MCF 10A (cell line): ENCODE results near the gene C2CD2. TPM values are rescaled to one million over a fixed set of nuclear protein-coding genes. Genes with fewer than 3 reads are reported as not detected.

Experiments
- BruUV-seq: library from RNA; stranded (reverse); fragments of 400-500 nt; replicated peaks from 2 replicates; lab custom pipeline; 2021; lab: Mats Ljungman, UMichigan
- CTCF ChIA-PET: fragments of 300-600 bp; sonication (Branson Sonifier 250); formaldehyde crosslinking; extraction: SDS; loops from one replicate; lab custom pipeline; 2021; ENCODE audit warnings: antibody characterized with exemption, inconsistent platforms; lab: Yijun Ruan, JAX
- POLR2A ChIA-PET: fragments of 300-600, 350-650 bp; sonication (Branson Sonifier 250); formaldehyde crosslinking; extraction: SDS; loops from one replicate; lab custom pipeline; 2020; ENCODE audit warnings: antibody characterized with exemption, inconsistent platforms; lab: Yijun Ruan, JAX
- DNase-seq: peaks from one replicate; pipeline ENCODE4 v3.0.0-alpha.2; 2018; ENCODE audit not compliant: unreplicated experiment
- H3K27ac Mint-ChIP-seq: one replicate; pipeline ENCODE4 v1.8.0; 2022; ENCODE audit warnings: mild to moderate bottlenecking, low read depth, mixed read lengths; ENCODE audit not compliant: unreplicated experiment
- H3K27me3 Mint-ChIP-seq: one replicate; pipeline ENCODE4 v1.8.0; 2022; ENCODE audit warnings: mixed read lengths; ENCODE audit not compliant: insufficient read depth, unreplicated experiment
- H3K36me3 Mint-ChIP-seq: one replicate; pipeline ENCODE4 v1.8.0; 2022; ENCODE audit warnings: mild to moderate bottlenecking, moderate library complexity, mixed read lengths; ENCODE audit not compliant: insufficient read depth, unreplicated experiment
- H3K4me1 Mint-ChIP-seq: one replicate; pipeline ENCODE4 v1.8.0; 2022; ENCODE audit warnings: mixed read lengths; ENCODE audit not compliant: insufficient read depth, unreplicated experiment
- H3K4me3 Mint-ChIP-seq: one replicate; pipeline ENCODE4 v1.8.0; 2022; ENCODE audit warnings: mild to moderate bottlenecking, moderate library complexity, mixed read lengths; ENCODE audit not compliant: unreplicated experiment
- H3K9me3 Mint-ChIP-seq: one replicate; pipeline ENCODE4 v1.8.0; 2022; ENCODE audit warnings: mixed read lengths; ENCODE audit not compliant: unreplicated experiment
- intact Hi-C: fragments of 100-400 bp; cut with micrococcal nuclease; formaldehyde crosslinking; loops from 2 replicates; pipeline ENCODE4 v1.14.1; 2022
- total RNA-seq: library from RNA; stranded (reverse); gene quantifications from 2 replicates; pipeline ENCODE4 v1.2.3, GENCODE V29; 2022
- TF ChIP-seq, protein P1 (sequence below): fragments of 200-600 bp; IDR thresholded peaks from one replicate; pipeline ENCODE4 v1.8.0; 2022; ENCODE audit warnings: antibody characterized with exemption, mild to moderate bottlenecking; ENCODE audit not compliant: unreplicated experiment

C2CD2 gene
- total RNA-seq, 1 experiment from 2014 or later, result 25.1 TPM

DNA sequence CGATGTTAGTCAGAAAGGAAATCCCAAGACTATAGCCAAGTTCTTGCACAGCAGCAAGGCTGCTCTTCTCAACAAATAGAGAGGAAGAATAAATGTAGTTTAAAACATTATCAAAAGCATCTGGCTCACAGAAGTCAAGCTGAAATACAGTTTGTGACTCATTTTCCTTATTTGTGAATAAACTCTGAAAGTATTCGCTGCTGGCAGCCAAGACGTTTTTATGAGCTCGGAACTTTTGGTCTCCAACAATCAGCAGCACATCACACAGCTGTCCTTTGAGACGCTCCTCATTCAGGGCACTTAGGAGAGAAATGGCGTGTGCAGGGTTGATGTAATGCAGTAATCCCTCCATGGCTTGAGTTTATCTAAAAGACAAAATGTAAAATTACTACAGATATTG is 39.9 kb upstream of the C2CD2 start:
- Mint-ChIP-seq H3K4me1 (no peaks in the 10 kb centered on the region), H3K27me3 (no peaks in the 10 kb centered on the region), H3K4me3 (no peak overlapping the region), H3K9me3 (peaks cover 5% of the 10 kb centered on the region), H3K36me3 (peaks cover 58% of the 10 kb centered on the region), H3K27ac (no peak overlapping the region)
- DNase-seq, result no peak
- TF ChIP-seq, protein P1, sequence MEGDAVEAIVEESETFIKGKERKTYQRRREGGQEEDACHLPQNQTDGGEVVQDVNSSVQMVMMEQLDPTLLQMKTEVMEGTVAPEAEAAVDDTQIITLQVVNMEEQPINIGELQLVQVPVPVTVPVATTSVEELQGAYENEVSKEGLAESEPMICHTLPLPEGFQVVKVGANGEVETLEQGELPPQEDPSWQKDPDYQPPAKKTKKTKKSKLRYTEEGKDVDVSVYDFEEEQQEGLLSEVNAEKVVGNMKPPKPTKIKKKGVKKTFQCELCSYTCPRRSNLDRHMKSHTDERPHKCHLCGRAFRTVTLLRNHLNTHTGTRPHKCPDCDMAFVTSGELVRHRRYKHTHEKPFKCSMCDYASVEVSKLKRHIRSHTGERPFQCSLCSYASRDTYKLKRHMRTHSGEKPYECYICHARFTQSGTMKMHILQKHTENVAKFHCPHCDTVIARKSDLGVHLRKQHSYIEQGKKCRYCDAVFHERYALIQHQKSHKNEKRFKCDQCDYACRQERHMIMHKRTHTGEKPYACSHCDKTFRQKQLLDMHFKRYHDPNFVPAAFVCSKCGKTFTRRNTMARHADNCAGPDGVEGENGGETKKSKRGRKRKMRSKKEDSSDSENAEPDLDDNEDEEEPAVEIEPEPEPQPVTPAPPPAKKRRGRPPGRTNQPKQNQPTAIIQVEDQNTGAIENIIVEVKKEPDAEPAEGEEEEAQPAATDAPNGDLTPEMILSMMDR, result no peak
- intact Hi-C loops, result no loop called here
- BruUV-seq, result no TSS peak
- ChIA-PET CTCF (no interaction called here), POLR2A (interaction anchor here (0.6 to 0.8 kb wide), 2 partner anchors 9 to 127 kb away, joined by 3 to 5 read pairs; no protein-coding TSS in a partner anchor)

DNA sequence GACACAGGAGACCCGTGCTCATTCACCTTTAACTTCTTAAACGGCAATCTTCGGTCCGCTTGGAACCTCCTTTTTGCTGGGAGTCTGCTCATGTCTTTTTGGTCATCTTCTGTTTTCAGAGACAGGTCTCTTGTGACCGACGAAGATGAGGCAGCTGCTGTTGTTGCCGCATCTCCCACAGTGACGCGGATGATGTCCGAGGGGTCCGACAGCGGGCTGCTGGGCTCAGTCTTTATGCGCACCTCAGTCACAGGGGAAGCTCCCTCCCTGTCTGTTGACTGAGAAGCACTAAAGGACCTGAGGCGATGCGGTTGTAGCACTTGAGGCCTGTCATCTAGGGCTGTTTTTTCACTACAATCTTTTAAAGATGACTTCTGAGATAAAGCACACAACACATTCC is 38.8 kb upstream of the C2CD2 start:
- Mint-ChIP-seq H3K4me3 (no peak overlapping the region), H3K27me3 (no peaks in the 10 kb centered on the region), H3K4me1 (peaks cover 3% of the 10 kb centered on the region), H3K36me3 (peaks cover 54% of the 10 kb centered on the region), H3K27ac (no peak overlapping the region), H3K9me3 (peaks cover 5% of the 10 kb centered on the region)
- TF ChIP-seq, protein P1, result no peak
- DNase-seq, result no peak
- CTCF ChIA-PET, result no interaction called here
- POLR2A ChIA-PET, result no interaction called here
- BruUV-seq, result TSS peak; percentile 4
- intact Hi-C loops, result no loop called here

DNA sequence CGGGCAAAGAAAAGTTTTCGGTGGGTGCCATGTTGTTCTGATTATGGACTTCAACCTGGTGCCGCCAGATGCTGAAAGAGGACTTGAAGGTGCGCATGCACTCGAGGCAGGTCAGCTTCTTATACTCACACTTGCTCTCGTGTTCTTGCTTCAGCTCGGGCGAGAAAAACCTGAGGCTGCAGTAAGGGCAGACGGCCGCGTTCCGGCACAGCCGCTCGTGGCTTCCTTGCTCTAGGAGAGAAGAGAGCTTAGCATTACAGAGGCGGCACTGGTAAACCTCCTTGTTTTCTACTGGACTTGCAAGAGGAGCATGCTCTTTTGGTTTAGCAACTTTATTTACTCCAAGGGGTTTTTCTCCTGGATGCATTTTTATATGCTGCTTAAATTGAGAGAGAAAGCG is 37.8 kb upstream of the C2CD2 start:
- Mint-ChIP-seq H3K36me3 (peaks cover 47% of the 10 kb centered on the region), H3K27me3 (no peaks in the 10 kb centered on the region), H3K4me1 (peaks cover 4% of the 10 kb centered on the region), H3K4me3 (no peak overlapping the region), H3K9me3 (peaks cover 5% of the 10 kb centered on the region), H3K27ac (no peak overlapping the region)
- DNase-seq, result no peak
- POLR2A ChIA-PET, result no interaction called here
- BruUV-seq, result no TSS peak
- intact Hi-C loops, result no loop called here
- TF ChIP-seq, protein P1, result no peak
- CTCF ChIA-PET, result no interaction called here

DNA sequence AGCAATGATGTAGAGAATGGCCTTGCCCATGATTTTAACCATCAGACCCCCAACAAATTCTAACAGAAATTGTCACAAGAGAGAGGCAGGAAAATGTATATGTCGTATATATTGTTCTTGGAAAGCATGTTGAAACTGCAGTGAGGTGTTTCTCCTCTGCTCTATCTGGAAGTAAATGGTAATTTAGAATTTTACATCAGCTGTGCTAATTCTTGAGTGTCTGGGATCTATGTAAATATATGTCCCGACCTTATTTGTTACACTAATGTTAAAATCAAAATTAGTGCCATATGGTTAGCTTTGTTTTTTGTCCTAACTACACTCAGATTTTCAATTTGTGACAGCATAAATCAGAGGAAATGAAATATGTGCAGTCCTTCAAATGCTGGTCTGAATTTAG is 35.9 kb upstream of the C2CD2 start:
- Mint-ChIP-seq H3K27ac (no peak overlapping the region), H3K36me3 (peaks cover 43% of the 10 kb centered on the region), H3K9me3 (no peaks in the 10 kb centered on the region), H3K4me3 (no peak overlapping the region), H3K4me1 (peaks cover 4% of the 10 kb centered on the region), H3K27me3 (no peaks in the 10 kb centered on the region)
- ChIA-PET CTCF (no interaction called here), POLR2A (interaction anchor here (0.7 kb wide), 1 partner anchor 32 kb away, joined by 3 read pairs; no protein-coding TSS in a partner anchor)
- no TSS peak for BruUV-seq
- intact Hi-C loops, result no loop called here
- TF ChIP-seq, protein P1, result no peak
- DNase-seq, result no peak
